NCI-H2196 treated with DMSO at 0.1 percent for 48 hours (cell line): ENCODE data around the gene CDC42EP3.

Source experiments
- DNase-seq: peaks from one replicate; lab custom pipeline; 2025; ENCODE audit not compliant: unreplicated experiment; lab: John Stamatoyannopoulos, UW

The CDC42EP3 gene

DNA sequence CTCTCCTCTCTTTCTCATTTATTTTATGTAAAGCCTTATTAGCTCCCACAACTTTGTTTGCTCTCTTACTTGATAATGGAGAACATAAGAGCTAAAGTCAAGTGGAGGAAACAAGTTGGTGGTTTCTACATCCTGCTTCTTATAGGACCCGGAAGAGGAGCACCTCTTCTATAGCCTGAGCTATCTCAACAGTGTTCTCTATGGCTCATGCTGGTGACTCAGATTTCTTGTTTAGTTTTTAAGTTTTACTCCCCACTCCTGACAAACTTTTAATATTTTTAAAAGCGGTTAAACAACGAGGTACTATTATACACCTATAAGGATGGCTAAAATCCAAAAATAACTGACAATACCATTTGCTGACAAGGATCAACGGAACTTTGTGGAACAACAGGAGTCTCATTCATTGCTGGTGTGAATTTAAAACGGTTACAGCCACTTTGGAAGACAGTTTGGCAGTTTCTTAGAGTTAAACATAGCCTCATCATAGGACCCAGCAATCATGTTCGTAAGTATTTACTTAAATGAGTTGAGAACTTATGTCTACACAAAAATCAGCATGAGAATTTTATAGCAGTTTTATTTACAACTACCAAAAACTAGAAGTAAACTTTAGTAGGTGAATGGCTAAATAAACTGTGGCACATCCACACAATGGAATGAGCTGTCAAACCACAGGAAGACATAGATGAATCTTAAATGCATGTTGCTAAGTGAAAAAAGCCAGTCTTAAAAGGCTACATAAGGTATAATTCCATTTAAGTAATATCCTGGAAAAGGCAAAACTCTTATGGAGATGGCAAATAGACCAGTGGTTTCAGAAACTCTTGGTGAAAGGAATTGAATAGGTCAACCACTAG lies 12.7 kb upstream of the CDC42EP3 start:
- no peak for DNase-seq

DNA sequence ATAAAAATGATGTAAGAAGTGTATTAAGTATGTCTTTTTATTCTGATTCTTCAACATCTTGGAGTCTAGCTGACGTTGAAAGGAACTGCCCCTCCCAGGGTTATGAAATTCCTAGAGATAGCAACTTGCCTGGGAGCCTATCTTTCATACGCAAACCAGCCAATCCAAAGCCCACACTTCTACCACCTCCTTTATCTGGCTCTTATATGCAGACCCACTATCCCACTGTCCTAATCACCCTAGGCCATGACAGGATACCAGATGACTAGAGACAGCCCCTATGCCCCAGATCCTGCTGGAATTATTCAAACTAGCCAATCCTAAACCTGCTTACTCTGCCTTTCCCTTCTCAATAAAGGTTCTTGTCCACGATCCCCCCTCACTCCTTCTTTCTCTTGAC lies 11.8 kb upstream of the CDC42EP3 start:
- no peak for DNase-seq

DNA sequence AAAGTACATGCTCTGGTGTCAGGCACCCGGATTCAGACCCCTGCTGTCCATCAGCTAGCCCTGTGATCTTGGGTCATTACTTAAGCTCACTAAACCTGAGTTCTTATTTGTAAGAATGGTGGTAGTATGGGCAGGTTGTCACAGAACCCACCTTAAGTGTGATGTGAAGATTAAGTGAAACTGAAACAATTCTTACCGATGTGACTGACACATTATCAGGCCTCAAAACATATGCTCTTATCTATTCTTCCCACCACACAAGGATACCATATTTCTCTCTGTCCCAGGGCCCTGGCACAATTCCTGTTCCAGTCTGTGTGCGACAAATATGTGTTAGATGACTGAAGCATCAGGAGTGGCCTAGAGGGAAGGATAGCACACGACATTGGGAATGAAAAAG lies 11.0 kb upstream of the CDC42EP3 start:
- no peak for DNase-seq

DNA sequence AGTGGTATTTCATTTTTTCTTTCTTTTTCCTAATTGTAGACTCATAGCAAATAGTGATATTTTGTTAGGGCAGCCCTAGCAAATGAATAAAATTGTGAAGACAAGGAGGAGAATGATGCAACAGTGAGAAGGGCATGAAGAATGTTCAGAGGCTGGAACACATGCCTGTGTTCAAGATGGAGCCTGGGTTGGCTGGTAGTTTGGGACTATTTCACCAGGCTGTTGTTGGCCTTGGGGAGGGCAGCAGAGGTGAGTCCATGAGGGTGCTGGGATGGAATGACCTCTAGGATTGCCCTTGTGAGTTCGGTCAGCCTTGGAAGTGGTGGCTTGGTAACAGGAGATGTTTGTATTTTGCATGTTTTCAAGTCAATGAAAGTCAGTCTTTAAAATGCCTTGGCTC lies 10.1 kb upstream of the CDC42EP3 start:
- no peak for DNase-seq

DNA sequence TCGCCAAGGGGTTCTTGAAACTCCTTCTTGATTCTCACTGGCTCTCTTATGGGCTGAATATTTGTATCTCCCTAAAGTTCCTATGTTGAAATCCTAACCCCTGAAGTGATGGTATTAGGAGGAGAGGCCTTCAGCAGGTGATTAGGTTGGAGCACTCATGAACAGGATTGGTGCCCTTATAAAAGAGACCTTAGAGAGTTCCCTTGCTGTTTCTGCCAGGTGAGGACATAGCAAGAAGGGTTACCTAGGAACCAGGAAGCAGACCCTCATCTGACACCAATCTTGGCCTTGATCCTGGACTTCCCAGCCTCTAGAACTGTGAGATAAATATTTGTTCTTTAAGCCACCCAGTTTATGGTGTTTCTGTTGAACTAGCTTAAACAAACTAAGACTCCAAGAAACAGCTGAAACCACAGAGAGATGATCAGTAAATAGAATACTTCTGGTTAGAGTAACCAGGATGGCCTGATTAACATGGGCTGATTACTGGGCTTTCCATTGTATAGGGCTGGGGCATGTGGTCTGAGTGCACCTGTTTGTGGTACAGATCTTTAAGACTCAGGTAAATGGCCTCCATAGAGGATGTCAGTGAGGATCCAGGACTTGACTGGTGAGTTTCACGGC lies 7.7 kb upstream of the CDC42EP3 start:
- peak; percentile 69 for DNase-seq

DNA sequence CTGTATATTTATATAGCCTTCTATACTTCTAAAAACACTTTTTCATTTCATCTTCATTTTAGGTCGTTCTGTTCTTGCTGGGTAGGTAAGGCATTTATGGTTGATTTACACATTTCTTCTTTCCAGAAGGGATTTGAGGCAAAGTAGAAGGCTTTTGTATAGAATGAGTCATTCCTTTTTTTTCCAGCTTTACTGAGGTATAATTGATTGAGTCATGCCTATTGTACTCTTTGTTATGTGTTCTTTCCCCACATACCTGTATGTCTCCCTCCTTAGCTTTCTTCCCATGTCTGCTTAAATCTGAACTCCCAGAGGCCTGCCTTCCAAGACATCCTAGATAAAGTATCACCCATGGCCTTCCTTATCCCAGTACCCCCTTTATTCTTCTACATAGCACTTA lies 4.8 kb upstream of the CDC42EP3 start:
- DNase-seq = no peak

DNA sequence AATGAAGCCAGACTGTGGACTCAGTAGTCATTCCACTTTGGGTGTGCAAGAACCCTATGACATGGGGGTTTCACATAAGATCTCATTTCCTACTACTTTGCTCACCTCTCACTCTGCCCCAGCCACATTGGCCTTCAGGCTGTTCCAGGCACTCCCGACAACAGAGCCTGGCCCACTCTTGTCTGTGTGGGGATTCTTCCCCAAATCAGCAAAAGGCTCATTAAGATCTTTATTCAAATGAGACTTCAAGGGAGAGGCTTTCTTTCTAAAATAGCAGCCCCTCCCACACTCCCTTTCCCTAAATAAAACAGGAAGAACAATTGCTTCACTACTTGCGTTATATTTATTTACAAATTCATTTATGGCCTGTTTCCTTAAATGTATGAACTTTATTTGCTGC lies 3.5 kb upstream of the CDC42EP3 start:
- no peak for DNase-seq

DNA sequence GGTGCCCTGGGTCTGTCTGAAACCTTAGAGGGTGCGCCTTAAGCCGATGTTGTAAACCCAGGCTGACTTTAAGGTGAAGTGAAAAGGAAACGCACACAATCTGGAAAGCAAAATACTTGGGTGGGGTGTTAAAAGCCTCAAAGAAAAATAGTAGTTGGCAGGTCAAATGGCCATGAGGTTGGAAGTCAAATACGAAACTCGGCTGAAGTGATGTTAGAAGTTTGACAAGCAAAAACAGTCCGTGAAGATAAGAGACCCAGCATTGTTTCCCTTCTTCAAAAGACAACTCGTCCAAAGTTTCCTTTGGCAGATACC lies 1.4 kb upstream of the CDC42EP3 start:
- DNase-seq = no peak

DNA sequence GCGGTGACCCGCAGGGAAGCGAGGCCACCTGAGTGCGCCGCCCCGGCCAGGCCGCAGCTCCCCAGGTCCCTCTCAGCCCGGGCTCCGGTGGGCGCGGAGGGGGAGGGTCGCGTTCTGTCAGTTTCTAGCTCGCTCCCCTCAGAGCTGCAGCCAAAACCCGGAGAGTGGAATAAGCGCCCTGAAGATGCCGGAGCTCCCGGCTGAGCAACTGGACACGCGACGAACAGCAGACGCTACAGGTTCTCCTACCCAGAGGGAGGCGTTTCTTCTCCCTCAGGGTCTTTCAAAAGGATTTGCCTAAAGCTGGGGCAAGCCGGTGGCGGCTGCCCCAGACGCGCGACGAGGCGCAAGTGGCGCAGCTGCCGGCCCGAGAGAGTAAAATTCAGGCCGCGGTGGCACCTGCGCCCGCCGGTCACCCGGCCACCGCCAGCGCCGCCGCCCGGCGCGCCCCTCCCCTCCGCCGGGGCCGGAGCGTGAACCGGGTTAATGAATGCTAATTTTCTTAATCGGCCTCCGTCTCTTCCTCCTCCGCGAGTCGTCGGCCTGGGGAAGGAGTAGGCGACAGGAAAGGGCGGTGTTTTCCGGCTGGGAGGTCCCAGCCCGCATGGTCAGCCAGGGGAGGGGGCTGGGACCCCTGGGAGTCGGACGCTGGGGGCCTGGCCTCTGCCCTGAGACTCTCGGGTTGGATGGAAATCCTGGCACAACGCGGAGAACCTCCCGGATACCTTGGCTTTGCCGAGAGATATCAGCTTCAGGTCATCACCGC lies 845 bp upstream of the CDC42EP3 start:
- DNase-seq = peak; percentile 73

DNA sequence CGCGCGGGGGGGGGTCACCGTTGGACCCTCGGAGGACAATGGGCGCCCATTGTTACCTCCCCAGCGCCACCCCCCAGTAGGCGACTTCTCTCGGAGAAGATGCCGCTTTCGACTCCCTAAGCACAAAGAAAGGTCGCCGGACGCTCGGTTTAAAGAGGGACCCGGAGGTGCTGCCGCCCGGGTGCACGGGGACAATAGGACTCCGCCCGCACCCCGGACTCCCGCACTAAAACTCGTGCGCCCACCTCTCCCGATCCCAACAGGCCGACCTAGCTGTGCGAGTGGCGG lies 318 bp upstream of the CDC42EP3 start:
- no peak for DNase-seq

DNA sequence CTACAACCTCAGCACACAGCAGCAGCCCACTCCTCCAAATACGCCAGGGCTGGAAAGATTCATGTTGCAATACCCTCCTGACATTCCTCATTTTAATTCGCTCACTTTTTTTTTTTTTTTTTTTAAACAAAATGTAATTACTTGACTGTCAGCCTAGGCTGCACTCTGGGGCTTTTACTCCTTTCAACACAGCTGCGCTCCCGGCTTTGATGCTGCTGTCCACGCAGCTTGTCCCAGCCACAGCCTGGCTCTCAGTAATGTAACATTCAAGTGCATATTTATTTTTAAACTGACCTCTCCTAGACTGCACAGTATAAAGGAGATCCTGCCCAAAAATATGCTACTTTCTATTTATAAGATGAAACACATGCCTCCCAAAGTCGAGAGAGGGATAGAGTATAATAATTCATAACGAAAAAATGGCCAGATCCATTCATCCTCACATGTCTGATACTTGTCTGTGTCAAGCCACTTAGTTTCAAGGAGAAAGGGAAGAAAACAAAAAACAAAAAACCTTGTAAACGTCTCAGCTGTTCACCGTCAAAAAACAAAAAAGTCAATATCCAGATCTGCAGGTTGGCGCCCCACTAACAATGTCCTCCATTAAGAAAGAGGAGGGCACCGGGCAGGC lies 949 bp downstream of the CDC42EP3 start:
- no peak for DNase-seq

DNA sequence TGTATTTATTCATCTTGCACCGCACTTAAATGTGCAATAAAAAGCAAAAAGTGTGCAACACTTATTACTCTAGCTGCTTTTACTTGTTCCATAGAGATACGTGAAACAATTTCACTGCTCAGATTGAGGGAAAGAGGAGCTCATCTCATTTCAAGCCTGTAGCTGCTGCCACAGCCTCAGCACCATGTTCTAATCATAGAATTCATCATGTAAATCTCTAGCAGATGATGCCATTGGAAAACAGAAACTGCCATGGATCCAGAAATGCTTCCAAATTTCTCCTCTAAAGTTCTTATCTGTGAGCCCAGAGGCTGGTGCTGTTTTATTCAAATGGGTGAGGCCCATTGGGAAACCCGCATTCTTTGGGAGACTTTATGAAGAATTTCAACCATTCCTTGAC lies 2.0 kb downstream of the CDC42EP3 start:
- DNase-seq = no peak

DNA sequence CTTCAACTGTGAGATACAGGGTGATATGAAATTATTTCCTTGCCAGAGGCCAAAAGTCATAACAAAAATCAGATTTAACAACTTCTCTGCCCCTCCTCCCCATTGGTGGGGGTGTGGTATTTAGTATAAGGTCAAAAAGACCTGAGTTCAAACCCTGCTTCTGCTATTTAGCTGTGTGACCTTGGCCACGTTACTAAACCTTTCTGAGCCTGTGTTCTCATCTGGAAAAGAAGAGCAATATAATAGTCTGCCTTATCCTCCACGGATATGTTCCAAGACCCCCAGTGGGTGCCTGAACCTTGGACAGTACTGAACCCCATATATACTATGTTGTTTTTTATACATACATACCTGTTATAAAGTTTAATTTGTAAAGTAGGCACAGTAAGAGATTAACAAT lies 3.7 kb downstream of the CDC42EP3 start:
- no peak for DNase-seq

DNA sequence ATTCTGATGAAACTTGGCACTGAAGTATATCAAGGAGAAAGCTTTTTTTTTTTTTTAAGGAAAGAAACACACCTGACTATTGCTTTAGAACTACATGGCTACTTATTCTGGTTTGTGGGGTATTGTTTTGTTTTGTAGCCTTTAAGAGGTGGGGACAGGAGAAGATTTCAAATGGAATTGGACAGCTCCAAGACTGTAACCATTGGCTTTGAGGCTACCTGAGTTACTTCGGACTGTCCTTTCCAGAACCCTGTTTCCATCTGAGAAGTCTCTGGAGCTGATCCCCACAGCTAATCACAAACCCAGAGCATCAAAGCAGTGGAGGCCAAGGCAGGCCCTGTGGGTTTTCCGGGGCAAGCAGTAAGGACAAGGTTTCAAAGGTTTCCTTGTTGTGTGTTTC lies 4.7 kb downstream of the CDC42EP3 start:
- no peak for DNase-seq

DNA sequence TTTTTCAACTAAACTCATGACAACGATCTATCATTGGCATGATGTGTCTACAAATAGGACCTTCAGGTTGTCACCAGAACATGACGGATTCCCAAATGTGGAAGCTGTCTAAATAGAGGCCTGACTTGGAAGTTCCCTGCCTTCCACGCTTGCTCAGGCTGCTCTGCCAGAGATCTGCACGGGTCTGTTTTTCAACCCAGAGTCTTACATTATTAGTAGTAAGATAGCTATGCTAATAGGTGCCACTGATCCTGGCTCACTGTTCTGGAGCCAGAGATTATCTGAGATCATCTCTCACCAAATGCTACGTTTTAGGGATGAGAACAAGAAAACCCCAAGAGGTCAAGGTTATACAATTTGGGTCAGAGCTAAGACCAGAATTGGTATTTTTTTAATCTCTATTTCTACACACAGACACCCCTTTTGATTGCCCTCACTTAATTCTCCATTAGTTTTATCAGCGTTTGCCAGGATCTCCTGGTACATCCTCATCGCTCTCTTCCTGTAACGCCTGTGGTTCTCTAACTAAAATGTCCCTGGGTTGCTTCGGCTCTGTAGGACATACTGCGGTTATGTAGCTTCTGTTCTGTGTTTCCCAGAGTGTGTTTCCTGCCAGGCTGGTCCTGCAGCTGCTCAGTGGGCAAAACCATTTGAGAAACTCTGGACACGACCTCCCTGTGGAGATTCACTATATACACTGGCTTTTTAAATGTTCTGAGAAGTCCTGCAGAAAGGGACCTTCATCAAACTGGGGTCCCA lies 5.7 kb downstream of the CDC42EP3 start:
- DNase-seq = no peak

DNA sequence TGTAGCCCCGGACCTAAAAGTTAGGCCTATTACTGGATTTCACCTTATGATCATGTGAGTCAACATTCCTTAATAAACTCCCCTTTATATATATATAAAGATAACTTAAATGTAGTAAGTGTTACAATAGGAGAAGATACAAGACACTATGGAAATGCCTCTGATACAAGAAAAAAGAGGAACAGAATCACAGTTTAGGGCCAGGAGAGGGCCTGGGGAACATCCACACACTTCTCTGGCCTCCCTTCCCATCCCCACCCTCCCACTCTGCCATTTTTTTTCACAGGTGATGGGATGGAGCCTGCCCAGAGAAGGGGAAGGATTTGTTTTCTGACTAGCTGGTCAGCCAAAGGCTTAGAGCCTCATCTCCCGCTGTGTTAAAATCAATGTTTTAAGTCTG lies 6.4 kb downstream of the CDC42EP3 start:
- no peak for DNase-seq

DNA sequence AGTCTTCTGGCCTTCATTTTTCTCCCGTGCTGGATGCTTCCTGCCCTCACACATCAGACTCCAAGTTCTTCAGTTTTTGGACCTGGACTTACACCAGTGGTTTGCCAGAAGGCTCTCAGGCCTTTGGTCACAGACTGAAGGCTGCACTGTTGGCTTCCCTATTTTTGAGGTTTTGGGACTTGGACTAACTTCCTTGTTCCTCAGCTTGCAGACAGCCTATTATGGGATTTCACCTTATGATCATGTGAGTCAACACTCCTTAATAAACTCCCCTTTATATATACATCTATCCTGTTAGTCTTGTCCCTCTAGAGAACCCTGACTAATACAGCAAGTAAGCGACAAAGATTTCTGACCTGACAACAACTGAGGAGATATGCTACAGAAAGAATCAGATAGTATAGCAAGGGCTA lies 7.2 kb downstream of the CDC42EP3 start:
- DNase-seq = no peak

DNA sequence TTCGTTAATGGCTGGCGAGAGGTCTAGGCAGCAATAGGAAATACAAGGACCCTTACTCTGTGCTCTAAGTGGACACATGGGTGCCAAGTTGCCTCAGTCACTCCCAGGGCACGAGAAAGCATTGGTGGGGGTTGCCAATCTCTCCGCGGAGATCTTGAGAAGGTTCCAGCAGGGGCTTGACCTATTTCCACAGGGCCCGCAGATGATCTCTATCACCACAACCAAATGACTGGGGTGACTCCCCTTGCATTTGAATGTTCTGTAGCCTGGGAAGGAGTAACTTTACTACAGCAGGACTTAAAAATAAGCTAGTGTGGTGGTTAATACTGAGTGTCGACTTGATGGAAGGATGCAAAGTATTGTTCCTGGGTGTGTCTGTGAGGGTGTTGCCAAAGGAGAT lies 8.1 kb downstream of the CDC42EP3 start:
- DNase-seq = no peak

DNA sequence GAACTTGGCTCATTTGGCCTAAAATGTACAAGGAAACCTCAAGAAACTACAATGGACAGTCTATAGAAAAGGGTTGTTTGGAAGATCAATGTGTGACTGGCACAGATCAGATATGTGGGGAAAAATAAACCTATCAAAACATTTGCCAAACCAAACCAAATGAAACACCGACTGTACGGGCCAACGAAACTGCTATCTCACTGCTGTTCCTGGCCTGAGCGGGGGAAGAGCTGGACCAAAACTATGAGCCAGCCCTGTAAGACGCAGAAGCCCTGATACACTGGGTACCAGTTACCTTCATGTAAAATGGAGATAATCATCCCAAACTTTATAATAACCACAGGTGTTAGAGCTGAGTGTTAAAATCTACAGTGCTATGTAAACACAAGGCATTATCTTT lies 11.7 kb downstream of the CDC42EP3 start:
- DNase-seq = no peak

DNA sequence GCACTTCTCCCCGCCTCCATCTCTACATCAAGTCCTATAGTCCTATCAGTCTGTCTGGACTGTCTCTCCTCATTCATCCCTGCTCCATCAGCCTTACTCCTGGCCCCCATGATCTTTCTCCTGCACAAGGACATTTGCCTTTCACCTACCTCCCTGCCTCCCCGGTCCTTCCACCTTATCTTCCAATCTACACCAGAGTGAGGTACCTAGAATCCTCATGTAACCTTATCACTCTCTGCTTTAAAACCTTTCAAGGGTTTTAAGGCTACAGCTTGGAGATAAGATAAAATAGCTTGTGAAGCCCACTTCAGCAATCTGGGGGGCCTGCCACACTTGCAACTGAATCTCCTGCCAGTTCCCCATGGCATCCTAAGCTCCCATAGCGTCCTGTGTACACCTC lies 12.8 kb downstream of the CDC42EP3 start:
- DNase-seq = no peak

DNA sequence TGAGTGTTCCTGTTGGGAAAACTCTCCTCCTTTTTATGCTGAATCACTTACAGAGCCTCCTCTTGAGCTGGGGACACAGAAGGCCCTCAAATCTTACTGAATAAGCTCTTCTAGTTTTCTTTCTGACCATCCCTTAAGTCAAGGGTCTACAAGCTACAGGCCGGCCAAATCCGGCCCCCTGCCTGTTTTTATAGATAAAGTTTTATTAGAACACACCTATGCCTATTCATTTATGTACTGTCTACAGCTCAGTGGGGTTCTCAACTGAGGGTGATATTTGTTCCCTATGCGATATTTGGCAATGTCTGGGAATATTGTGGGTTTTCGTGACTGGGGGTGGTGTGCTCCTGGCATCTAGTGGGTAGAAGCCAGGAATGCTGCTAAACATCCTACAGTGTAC lies 14.0 kb downstream of the CDC42EP3 start:
- DNase-seq = no peak
